WTC11 (cell line): ENCODE results near the gene LDLRAD4. TPM values are rescaled to one million over a fixed set of nuclear protein-coding genes. Genes with fewer than 3 reads are reported as not detected.

Experiments used
- ATAC-seq: fragments of 200-7000 bp; cut with Tn5 transposase; 2 replicates; pipeline ENCODE4 v1.10.0; 2021; ENCODE audit warnings: mild to moderate bottlenecking, moderate library complexity
- CTCF ChIA-PET: fragments of 300-600 bp; sonication (Branson Sonifier 250); formaldehyde crosslinking; loops from one replicate; lab custom pipeline; 2021; ENCODE audit warnings: antibody characterized with exemption; lab: Charles Lee
- POLR2A ChIA-PET: fragments of 350-600 bp; sonication (Branson Sonifier 250); formaldehyde crosslinking; loops from one replicate; lab custom pipeline; 2021; ENCODE audit warnings: antibody characterized with exemption; lab: Charles Lee
- DNase-seq: peaks from one replicate; pipeline ENCODE4 v3.0.0; 2021; ENCODE audit warnings: low spot score
- H3K27ac Mint-ChIP-seq: 2 replicates; pipeline ENCODE4 v1.8.0; 2021; ENCODE audit warnings: mixed read lengths
- H3K27me3 Mint-ChIP-seq: 2 replicates; pipeline ENCODE4 v1.8.0; 2021; ENCODE audit warnings: low read depth, mild to moderate bottlenecking, moderate library complexity, mixed read lengths
- H3K36me3 Mint-ChIP-seq: 2 replicates; pipeline ENCODE4 v1.8.0; 2021; ENCODE audit warnings: mixed read lengths
- H3K4me1 Mint-ChIP-seq: 2 replicates; pipeline ENCODE4 v1.8.0; 2022; ENCODE audit warnings: mixed read lengths
- H3K4me3 Mint-ChIP-seq: 2 replicates; pipeline ENCODE4 v1.8.0; 2021; ENCODE audit warnings: mild to moderate bottlenecking, moderate library complexity, mixed read lengths
- H3K9me3 Mint-ChIP-seq: 2 replicates; pipeline ENCODE4 v1.8.0; 2021; ENCODE audit warnings: mixed read lengths
- ARID4B ChIP-seq: sonication (generic); formaldehyde crosslinking; IDR thresholded peaks from 2 replicates; pipeline ENCODE4 v1.8.0; 2023; ENCODE audit warnings: missing genetic modification reagents, mild to moderate bottlenecking, borderline replicate concordance
- CREB1 ChIP-seq: sonication (generic); formaldehyde crosslinking; IDR thresholded peaks from 2 replicates; pipeline ENCODE4 v1.8.0; 2023; ENCODE audit warnings: mild to moderate bottlenecking, missing genetic modification reagents
- HMGXB4 ChIP-seq: sonication (generic); formaldehyde crosslinking; IDR thresholded peaks from 2 replicates; pipeline ENCODE4 v1.8.1; 2023; ENCODE audit warnings: mild to moderate bottlenecking, moderate library complexity, missing genetic modification reagents
- JUN ChIP-seq: sonication (generic); formaldehyde crosslinking; IDR thresholded peaks from 2 replicates; pipeline ENCODE4 v1.8.0; 2023; ENCODE audit warnings: mild to moderate bottlenecking, missing genetic modification reagents
- NR1H2 ChIP-seq: sonication (generic); formaldehyde crosslinking; IDR thresholded peaks from 2 replicates; pipeline ENCODE4 v1.9.0; 2021; ENCODE audit warnings: mild to moderate bottlenecking, moderate library complexity, missing genetic modification reagents
- NR3C1 ChIP-seq: sonication (generic); formaldehyde crosslinking; conservative IDR thresholded peaks from 2 replicates; pipeline ENCODE4 v1.8.1; 2023; ENCODE audit warnings: low read depth, mild to moderate bottlenecking, missing genetic modification reagents
- PREB ChIP-seq: sonication (generic); formaldehyde crosslinking; IDR thresholded peaks from 2 replicates; pipeline ENCODE4 v1.8.1; 2022; ENCODE audit warnings: mild to moderate bottlenecking, missing genetic modification reagents, moderate library complexity, borderline replicate concordance
- PRRX2 ChIP-seq: fragments of 250-450 bp; sonication (Bioruptor Pico); IDR thresholded peaks from 2 replicates; pipeline ENCODE4 v1.8.0; 2021; ENCODE audit warnings: mild to moderate bottlenecking
- RELA ChIP-seq: sonication (generic); formaldehyde crosslinking; IDR thresholded peaks from 2 replicates; pipeline ENCODE4 v1.8.1; 2022; ENCODE audit warnings: missing genetic modification reagents, mild to moderate bottlenecking, borderline replicate concordance
- SOX15 ChIP-seq: fragments of 250-450 bp; sonication (Bioruptor Pico); IDR thresholded peaks from 2 replicates; pipeline ENCODE4 v1.9.0; 2021; ENCODE audit warnings: mild to moderate bottlenecking
- ZBTB21 ChIP-seq: sonication (generic); formaldehyde crosslinking; IDR thresholded peaks from 2 replicates; pipeline ENCODE4 v1.8.1; 2023; ENCODE audit warnings: mild to moderate bottlenecking, missing genetic modification reagents, borderline replicate concordance
- ZNF396 ChIP-seq: fragments of 250-450 bp; sonication (Bioruptor Pico); IDR thresholded peaks from 2 replicates; pipeline ENCODE4 v1.8.0; 2021; ENCODE audit warnings: mild to moderate bottlenecking, moderate library complexity, borderline replicate concordance
- total RNA-seq: library from RNA; stranded (reverse); gene quantifications from 3 replicates; pipeline ENCODE4 v1.2.3, GENCODE V29; 2021
- TF ChIP-seq, protein P1 (sequence below): sonication (generic); formaldehyde crosslinking; IDR thresholded peaks from 2 replicates; pipeline ENCODE4 v1.8.1; 2023; ENCODE audit warnings: mild to moderate bottlenecking, missing genetic modification reagents, borderline replicate concordance
- TF ChIP-seq, protein P2 (sequence below): sonication (generic); formaldehyde crosslinking; IDR thresholded peaks from 2 replicates; pipeline ENCODE4 v1.8.1; 2023; ENCODE audit warnings: mild to moderate bottlenecking, missing genetic modification reagents
- TF ChIP-seq, protein P3 (sequence below): fragments of 200-600 bp; IDR thresholded peaks from 2 replicates; pipeline ENCODE4 v1.8.0; 2022; ENCODE audit warnings: antibody characterized with exemption
- TF ChIP-seq, protein P4 (sequence below): sonication (generic); formaldehyde crosslinking; IDR thresholded peaks from 2 replicates; pipeline ENCODE4 v1.8.1; 2023; ENCODE audit warnings: mild to moderate bottlenecking, missing genetic modification reagents, moderate library complexity

LDLRAD4 gene
- total RNA-seq, 1 experiment from 2014 or later: 6.2 TPM

GRCh38 chr18:13471971-13472628, 253.5 kb downstream of the LDLRAD4 start:
- Mint-ChIP-seq H3K27me3 (no peaks in the 10 kb centered on the region), H3K4me3 (no peak overlapping the region), H3K9me3 (peaks cover 17% of the 10 kb centered on the region), H3K4me1 (peaks cover 16% of the 10 kb centered on the region), H3K27ac (peak overlapping the region; percentile 52), H3K36me3 (peaks cover 4% of the 10 kb centered on the region)
- ATAC-seq (peak; percentile 70), DNase-seq (no peak)
- CTCF ChIA-PET: interaction anchor here (0.6 kb wide), 1 partner anchor 256 kb away, joined by 3 read pairs; no protein-coding TSS in a partner anchor
- POLR2A ChIA-PET: no interaction called here
- TF ChIP-seq ZBTB21 (CRISPR knock-in tag) (no peak), NR3C1 (no peak), RELA (CRISPR knock-in tag) (no peak), ARID4B (CRISPR knock-in tag) (no peak), SOX15 (no peak)
- TF ChIP-seq, protein P1, sequence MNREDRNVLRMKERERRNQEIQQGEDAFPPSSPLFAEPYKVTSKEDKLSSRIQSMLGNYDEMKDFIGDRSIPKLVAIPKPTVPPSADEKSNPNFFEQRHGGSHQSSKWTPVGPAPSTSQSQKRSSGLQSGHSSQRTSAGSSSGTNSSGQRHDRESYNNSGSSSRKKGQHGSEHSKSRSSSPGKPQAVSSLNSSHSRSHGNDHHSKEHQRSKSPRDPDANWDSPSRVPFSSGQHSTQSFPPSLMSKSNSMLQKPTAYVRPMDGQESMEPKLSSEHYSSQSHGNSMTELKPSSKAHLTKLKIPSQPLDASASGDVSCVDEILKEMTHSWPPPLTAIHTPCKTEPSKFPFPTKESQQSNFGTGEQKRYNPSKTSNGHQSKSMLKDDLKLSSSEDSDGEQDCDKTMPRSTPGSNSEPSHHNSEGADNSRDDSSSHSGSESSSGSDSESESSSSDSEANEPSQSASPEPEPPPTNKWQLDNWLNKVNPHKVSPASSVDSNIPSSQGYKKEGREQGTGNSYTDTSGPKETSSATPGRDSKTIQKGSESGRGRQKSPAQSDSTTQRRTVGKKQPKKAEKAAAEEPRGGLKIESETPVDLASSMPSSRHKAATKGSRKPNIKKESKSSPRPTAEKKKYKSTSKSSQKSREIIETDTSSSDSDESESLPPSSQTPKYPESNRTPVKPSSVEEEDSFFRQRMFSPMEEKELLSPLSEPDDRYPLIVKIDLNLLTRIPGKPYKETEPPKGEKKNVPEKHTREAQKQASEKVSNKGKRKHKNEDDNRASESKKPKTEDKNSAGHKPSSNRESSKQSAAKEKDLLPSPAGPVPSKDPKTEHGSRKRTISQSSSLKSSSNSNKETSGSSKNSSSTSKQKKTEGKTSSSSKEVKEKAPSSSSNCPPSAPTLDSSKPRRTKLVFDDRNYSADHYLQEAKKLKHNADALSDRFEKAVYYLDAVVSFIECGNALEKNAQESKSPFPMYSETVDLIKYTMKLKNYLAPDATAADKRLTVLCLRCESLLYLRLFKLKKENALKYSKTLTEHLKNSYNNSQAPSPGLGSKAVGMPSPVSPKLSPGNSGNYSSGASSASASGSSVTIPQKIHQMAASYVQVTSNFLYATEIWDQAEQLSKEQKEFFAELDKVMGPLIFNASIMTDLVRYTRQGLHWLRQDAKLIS: no peak

DNA sequence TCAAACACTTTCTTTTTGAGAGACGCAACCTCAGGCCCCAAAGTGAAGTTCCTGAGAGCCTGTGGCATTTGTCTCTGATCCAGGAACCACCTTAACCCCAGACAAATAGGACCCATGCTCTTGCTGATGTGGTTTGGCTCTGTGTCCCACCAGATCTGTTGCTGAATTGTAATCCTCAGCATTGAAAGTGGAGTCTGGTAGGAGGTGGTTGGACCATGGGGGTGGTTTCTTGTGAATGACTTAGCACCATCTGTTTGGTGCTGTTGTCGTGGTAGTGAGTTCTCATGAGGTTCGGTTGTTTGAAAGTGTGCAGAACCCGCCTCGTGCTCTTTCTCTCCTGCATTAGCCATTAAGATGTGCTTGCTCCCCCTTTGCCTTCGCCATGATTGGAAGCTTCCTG, 255.2 kb downstream of the LDLRAD4 start:
- Mint-ChIP-seq H3K36me3 (no peaks in the 10 kb centered on the region; the same call in 1 of the 2 replicates), H3K9me3 (peaks cover 7% of the 10 kb centered on the region; the same call in 1 of the 2 replicates), H3K27ac (no peak overlapping the region), H3K4me3 (no peak overlapping the region), H3K4me1 (peaks cover 16% of the 10 kb centered on the region), H3K27me3 (no peaks in the 10 kb centered on the region; the same call in 1 of the 2 replicates)
- no peak for ATAC-seq
- CTCF ChIA-PET: no interaction called here
- TF ChIP-seq, protein P2, sequence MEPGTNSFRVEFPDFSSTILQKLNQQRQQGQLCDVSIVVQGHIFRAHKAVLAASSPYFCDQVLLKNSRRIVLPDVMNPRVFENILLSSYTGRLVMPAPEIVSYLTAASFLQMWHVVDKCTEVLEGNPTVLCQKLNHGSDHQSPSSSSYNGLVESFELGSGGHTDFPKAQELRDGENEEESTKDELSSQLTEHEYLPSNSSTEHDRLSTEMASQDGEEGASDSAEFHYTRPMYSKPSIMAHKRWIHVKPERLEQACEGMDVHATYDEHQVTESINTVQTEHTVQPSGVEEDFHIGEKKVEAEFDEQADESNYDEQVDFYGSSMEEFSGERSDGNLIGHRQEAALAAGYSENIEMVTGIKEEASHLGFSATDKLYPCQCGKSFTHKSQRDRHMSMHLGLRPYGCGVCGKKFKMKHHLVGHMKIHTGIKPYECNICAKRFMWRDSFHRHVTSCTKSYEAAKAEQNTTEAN: no peak
- TF ChIP-seq HMGXB4 (CRISPR knock-in tag): no peak
- TF ChIP-seq PRRX2 (CRISPR knock-in tag): no peak
- DNase-seq: no peak
- POLR2A ChIA-PET: interaction anchor here (1.2 kb wide), 1 partner anchor 10 kb away, joined by 3 read pairs; no protein-coding TSS in a partner anchor

- no peaks in the 10 kb centered on the region; the same call in 1 of the 2 replicates for H3K27me3 Mint-ChIP-seq
- H3K4me1 Mint-ChIP-seq: peaks cover 16% of the 10 kb centered on the region
- DNase-seq (no peak), ATAC-seq (no peak)
- H3K4me3 Mint-ChIP-seq: no peak overlapping the region
- no peak overlapping the region for H3K27ac Mint-ChIP-seq
- CTCF ChIA-PET: no interaction called here
- POLR2A ChIA-PET: no interaction called here
- peaks cover 4% of the 10 kb centered on the region for H3K9me3 Mint-ChIP-seq
- H3K36me3 Mint-ChIP-seq: no peaks in the 10 kb centered on the region; the same call in 1 of the 2 replicates
- TF ChIP-seq JUN (CRISPR knock-in tag) (no peak), ZNF396 (CRISPR knock-in tag) (no peak), PREB (no peak), NR1H2 (no peak), RELA (CRISPR knock-in tag) (no peak), CREB1 (CRISPR knock-in tag) (no peak)
- TF ChIP-seq, protein P3, sequence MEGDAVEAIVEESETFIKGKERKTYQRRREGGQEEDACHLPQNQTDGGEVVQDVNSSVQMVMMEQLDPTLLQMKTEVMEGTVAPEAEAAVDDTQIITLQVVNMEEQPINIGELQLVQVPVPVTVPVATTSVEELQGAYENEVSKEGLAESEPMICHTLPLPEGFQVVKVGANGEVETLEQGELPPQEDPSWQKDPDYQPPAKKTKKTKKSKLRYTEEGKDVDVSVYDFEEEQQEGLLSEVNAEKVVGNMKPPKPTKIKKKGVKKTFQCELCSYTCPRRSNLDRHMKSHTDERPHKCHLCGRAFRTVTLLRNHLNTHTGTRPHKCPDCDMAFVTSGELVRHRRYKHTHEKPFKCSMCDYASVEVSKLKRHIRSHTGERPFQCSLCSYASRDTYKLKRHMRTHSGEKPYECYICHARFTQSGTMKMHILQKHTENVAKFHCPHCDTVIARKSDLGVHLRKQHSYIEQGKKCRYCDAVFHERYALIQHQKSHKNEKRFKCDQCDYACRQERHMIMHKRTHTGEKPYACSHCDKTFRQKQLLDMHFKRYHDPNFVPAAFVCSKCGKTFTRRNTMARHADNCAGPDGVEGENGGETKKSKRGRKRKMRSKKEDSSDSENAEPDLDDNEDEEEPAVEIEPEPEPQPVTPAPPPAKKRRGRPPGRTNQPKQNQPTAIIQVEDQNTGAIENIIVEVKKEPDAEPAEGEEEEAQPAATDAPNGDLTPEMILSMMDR: no peak
- TF ChIP-seq, protein P4, sequence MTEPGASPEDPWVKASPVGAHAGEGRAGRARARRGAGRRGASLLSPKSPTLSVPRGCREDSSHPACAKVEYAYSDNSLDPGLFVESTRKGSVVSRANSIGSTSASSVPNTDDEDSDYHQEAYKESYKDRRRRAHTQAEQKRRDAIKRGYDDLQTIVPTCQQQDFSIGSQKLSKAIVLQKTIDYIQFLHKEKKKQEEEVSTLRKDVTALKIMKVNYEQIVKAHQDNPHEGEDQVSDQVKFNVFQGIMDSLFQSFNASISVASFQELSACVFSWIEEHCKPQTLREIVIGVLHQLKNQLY (CRISPR knock-in tag): no peak
Observed at GRCh38 chr18:13474336-13474735, 255.8 kb downstream of the LDLRAD4 start.
